Hepatocyte (in vitro differentiated cells): ENCODE measurements around the gene SERPINE1. TPM values are rescaled to one million over a fixed set of nuclear protein-coding genes. Genes with fewer than 3 reads are reported as not detected.

Experiments used
- DNase-seq: peaks from one replicate; pipeline ENCODE4 v3.0.0-alpha.2; 2016; ENCODE audit warnings: low spot score
- H2AFZ ChIP-seq: fragments of 200-600 bp; sonication (generic); 2 replicates; pipeline ENCODE4 v1.6.0; 2016; ENCODE audit warnings: antibody characterized with exemption, mild to moderate bottlenecking
- H3K27ac ChIP-seq: fragments of 200-600 bp; sonication (generic); 2 replicates; pipeline ENCODE4 v1.5.1; 2016; ENCODE audit warnings: mild to moderate bottlenecking
- H3K27me3 ChIP-seq: fragments of 200-600 bp; sonication (generic); 2 replicates; pipeline ENCODE4 v1.6.1; 2016
- H3K36me3 ChIP-seq: fragments of 200-600 bp; sonication (generic); replicated peaks from 2 replicates; pipeline ENCODE4 v1.5.1; 2016; ENCODE audit warnings: low read depth; ENCODE audit not compliant: insufficient read depth
- H3K4me1 ChIP-seq: fragments of 200-600 bp; sonication (generic); 2 replicates; pipeline ENCODE4 v1.5.1; 2016; ENCODE audit warnings: mild to moderate bottlenecking, moderate library complexity; ENCODE audit not compliant: insufficient read depth
- H3K4me2 ChIP-seq: fragments of 200-600 bp; sonication (generic); 2 replicates; pipeline ENCODE4 v1.6.0; 2016
- H3K4me3 ChIP-seq: fragments of 200-600 bp; sonication (generic); 2 replicates; pipeline ENCODE4 v1.5.1; 2016; ENCODE audit warnings: mild to moderate bottlenecking
- H3K79me2 ChIP-seq: fragments of 200-600 bp; sonication (generic); 2 replicates; pipeline ENCODE4 v1.6.0; 2017; ENCODE audit warnings: mild to moderate bottlenecking
- H3K9me2 ChIP-seq: fragments of 200-600 bp; sonication (generic); replicated peaks from 2 replicates; pipeline ENCODE4 v1.6.0; 2017; ENCODE audit warnings: mild to moderate bottlenecking; ENCODE audit not compliant: insufficient read depth
- H3K9me3 ChIP-seq: fragments of 200-600 bp; sonication (generic); 2 replicates; pipeline ENCODE4 v1.5.1; 2016; ENCODE audit warnings: low read depth, mild to moderate bottlenecking
- H4K20me1 ChIP-seq: fragments of 200-600 bp; sonication (generic); 2 replicates; pipeline ENCODE4 v1.6.0; 2016; ENCODE audit warnings: mild to moderate bottlenecking; ENCODE audit not compliant: insufficient read depth, poor library complexity, severe bottlenecking
- EZH2 ChIP-seq: fragments of 200-600 bp; sonication (generic); IDR thresholded peaks from 2 replicates; pipeline ENCODE4 v1.6.1; 2016; ENCODE audit warnings: antibody characterized with exemption, mild to moderate bottlenecking, borderline replicate concordance
- EZH2phosphoT487 ChIP-seq: fragments of 200-600 bp; sonication (generic); IDR thresholded peaks from one replicate; pipeline ENCODE4 v1.6.1; 2018; ENCODE audit warnings: antibody characterized with exemption, mild to moderate bottlenecking, low read depth, moderate library complexity; ENCODE audit not compliant: unreplicated experiment, severe bottlenecking
- WGBS: methylation state at CpG from one replicate; pipeline ENCODE4 v1.1.6; 2016; ENCODE audit warnings: low lambda C conversion rate; ENCODE audit errors: missing lambda C conversion rate; 5-methylcytosine and 5-hydroxymethylcytosine counted together
- microRNA-seq: library from miRNA; unstranded; fragments of <30 nt; microRNA quantifications from one replicate; pipeline ENCODE4, GENCODE V29; 2017
- polyA plus RNA-seq: library from polyadenylated mRNA; unstranded; fragments of >200 nt; fragmentation: Nextera tagmentation; extraction: Ambion mirVana; gene quantifications from 2 replicates; pipeline ENCODE4 v1.2.1, GENCODE V29; 2016
- small RNA-seq: library from RNA; depleted of rRNA; stranded (forward); fragments of <200 nt; gene quantifications from one replicate; pipeline ENCODE3, GENCODE V24; 2014
- total RNA-seq: library from RNA; depleted of rRNA; stranded (reverse); fragments of >200 nt; gene quantifications from 2 replicates; pipeline ENCODE4 v1.2.3, GENCODE V29; 2014
- TF ChIP-seq, protein P1 (sequence below): fragments of 200-600 bp; sonication (generic); IDR thresholded peaks from 2 replicates; pipeline ENCODE4 v1.5.1; 2016; ENCODE audit warnings: antibody characterized with exemption, mild to moderate bottlenecking; ENCODE audit not compliant: poor library complexity

SERPINE1 gene
- total and polyA plus RNA-seq, 2 experiments from 2014 or later = 98.2 to 185 TPM

DNA sequence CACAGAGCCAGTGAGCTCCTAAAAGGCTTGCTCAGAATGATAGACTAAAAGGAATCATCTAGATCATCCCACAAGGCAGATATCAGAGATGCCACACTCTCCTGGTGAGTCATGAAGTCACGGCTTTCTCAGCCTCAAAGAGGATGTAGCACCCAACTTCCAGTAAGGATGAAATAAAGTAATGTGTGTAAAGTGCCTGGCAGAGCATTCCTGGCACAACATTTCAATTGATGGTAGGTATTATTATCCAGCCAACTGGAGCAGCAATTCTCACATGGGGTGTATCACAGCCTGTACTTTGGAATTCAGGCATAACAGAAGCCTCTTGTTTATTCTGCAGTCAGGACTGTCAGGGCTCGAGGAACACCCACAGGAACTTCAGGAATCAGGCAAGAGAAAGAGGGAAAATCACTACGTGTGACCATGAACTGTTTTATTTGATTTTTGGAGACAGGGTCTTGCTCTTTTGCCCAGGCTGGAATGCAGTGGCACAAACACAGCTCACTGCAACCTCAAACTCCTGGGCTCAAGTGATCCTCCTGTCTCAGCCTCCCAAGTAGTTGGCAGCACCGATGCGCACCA is 58.4 kb downstream of the SERPINE1 start:
- no peak overlapping the region for H3K27ac ChIP-seq
- H3K9me3 ChIP-seq = no peaks in the 10 kb centered on the region
- no peak overlapping the region for H3K4me3 ChIP-seq
- no peaks in the 10 kb centered on the region for H4K20me1 ChIP-seq
- WGBS = 57% methylated on average over 5 of the region's 5 CpGs
- no peak overlapping the region for H3K4me2 ChIP-seq
- H3K27me3 ChIP-seq = peaks cover 18% of the 10 kb centered on the region
- no peaks in the 10 kb centered on the region for H3K36me3 ChIP-seq
- no peak overlapping the region for H2AFZ ChIP-seq
- DNase-seq = peak; percentile 32
- no peaks in the 10 kb centered on the region for H3K4me1 ChIP-seq
- no peaks in the 10 kb centered on the region for H3K9me2 ChIP-seq
- TF ChIP-seq EZH2phosphoT487 (no peak), EZH2 (no peak)
- TF ChIP-seq, protein P1, sequence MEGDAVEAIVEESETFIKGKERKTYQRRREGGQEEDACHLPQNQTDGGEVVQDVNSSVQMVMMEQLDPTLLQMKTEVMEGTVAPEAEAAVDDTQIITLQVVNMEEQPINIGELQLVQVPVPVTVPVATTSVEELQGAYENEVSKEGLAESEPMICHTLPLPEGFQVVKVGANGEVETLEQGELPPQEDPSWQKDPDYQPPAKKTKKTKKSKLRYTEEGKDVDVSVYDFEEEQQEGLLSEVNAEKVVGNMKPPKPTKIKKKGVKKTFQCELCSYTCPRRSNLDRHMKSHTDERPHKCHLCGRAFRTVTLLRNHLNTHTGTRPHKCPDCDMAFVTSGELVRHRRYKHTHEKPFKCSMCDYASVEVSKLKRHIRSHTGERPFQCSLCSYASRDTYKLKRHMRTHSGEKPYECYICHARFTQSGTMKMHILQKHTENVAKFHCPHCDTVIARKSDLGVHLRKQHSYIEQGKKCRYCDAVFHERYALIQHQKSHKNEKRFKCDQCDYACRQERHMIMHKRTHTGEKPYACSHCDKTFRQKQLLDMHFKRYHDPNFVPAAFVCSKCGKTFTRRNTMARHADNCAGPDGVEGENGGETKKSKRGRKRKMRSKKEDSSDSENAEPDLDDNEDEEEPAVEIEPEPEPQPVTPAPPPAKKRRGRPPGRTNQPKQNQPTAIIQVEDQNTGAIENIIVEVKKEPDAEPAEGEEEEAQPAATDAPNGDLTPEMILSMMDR = no peak
- no peaks in the 10 kb centered on the region for H3K79me2 ChIP-seq

DNA sequence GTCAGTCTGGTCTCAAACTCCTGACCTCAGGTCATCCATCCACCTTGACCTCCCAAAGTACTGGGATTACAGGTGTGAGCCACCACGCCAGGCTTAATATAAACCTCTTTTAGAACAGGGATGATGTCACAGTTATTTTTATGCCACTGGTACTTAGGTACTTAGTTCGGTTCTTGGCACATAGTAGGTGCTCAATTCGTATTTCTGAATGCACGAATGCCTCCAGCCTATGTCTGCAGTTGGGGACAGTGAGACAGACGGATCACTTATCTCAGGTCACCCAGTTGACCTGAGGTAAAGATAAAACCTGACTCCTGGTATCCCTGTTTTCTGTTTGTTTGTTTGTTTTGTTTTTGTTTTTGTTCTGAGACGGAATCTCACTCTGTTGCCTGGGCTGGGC is 59.3 kb downstream of the SERPINE1 start:
- Histone ChIP-seq H3K9me3 (no peaks in the 10 kb centered on the region), H3K4me3 (no peak overlapping the region), H3K36me3 (no peaks in the 10 kb centered on the region), H3K27me3 (peaks cover 10% of the 10 kb centered on the region), H3K27ac (no peak overlapping the region), H3K79me2 (no peaks in the 10 kb centered on the region), H3K4me2 (no peak overlapping the region), H2AFZ (no peak overlapping the region), H3K9me2 (no peaks in the 10 kb centered on the region), H4K20me1 (no peaks in the 10 kb centered on the region), H3K4me1 (no peaks in the 10 kb centered on the region)
- DNase-seq = no peak
- TF ChIP-seq EZH2 = no peak
- no peak for TF ChIP-seq EZH2phosphoT487
- TF ChIP-seq, protein P1 = no peak
- WGBS = 78% methylated on average over 6 of the region's 6 CpGs

DNA sequence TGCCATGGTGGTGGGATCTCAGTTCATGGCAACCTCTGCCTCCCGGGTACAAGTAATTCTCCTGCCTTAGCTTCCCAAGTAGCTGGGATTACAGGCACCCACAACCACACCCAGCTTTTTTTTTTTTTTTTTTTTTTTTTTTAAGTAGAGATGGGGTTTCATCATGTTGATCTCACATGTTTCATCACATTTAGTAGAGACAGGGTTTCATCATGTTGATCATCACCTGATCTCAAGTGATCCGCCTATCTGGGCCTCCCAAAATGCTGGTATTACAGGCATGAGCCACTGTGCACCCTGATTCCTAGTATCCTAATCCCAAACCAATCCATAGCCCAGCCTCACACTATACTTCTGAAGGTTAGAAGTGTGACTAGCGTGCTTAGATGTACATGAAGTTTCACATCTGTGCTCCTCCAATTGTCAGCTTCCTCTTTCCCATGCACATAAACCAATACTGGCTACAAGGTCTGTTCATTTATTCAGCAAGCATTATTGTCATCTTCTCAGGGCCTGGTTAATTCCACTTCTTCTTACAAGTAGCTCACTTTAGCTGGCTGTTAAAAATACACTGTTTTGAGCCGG is 60.0 kb downstream of the SERPINE1 start:
- WGBS = 91% methylated on average over 3 of the region's 4 CpGs

More for the DNA sequence above, 60.0 kb downstream of the SERPINE1 start:
- H3K79me2 ChIP-seq = no peaks in the 10 kb centered on the region
- no peak overlapping the region for H3K4me3 ChIP-seq
- H4K20me1 ChIP-seq = no peaks in the 10 kb centered on the region
- DNase-seq = no peak
- no peak overlapping the region for H3K27ac ChIP-seq
- H2AFZ ChIP-seq = no peak overlapping the region
- no peaks in the 10 kb centered on the region for H3K36me3 ChIP-seq
- TF ChIP-seq EZH2 (no peak), EZH2phosphoT487 (no peak)
- TF ChIP-seq, protein P1 = no peak
- H3K4me2 ChIP-seq = no peak overlapping the region
- H3K27me3 ChIP-seq = peaks cover 4% of the 10 kb centered on the region
- H3K9me3 ChIP-seq = no peaks in the 10 kb centered on the region
- peaks cover under 1% of the 10 kb centered on the region for H3K4me1 ChIP-seq
- H3K9me2 ChIP-seq = no peaks in the 10 kb centered on the region

Small RNA genes within 50 kb of the gene (microRNA-seq; reads per million reads assigned to microRNA genes)
- not detected for gene MIR4653

Small RNA genes within 50 kb of the gene (small RNA-seq; reads per million reads assigned to genes)
- gene MIR4653 = not detected

Other genes starting within 250 kb of the SERPINE1 start
- gene UFSP1, start 237.4 kb upstream of the SERPINE1 start, total RNA-seq = 3.9 TPM in 2 replicates
- gene UFSP1, start 237.4 kb upstream of the SERPINE1 start, polyA plus RNA-seq = 4.2 and 4.3 TPM in 2 replicates
- gene ACHE, start 231.2 kb upstream of the SERPINE1 start, total RNA-seq = 3.2 and 4.6 TPM in 2 replicates
- 16.3 and 18.3 TPM in 2 replicates for gene ACHE, start 231.2 kb upstream of the SERPINE1 start, polyA plus RNA-seq
- 1.9 and 4.9 TPM in 2 replicates for gene MUC3A, start 177.6 kb upstream of the SERPINE1 start, total RNA-seq
- gene MUC3A, start 177.6 kb upstream of the SERPINE1 start, polyA plus RNA-seq = 9.4 and 10.6 TPM in 2 replicates
- 4.0 and 8.5 TPM in 2 replicates for gene MUC12, start 157.5 kb upstream of the SERPINE1 start, total RNA-seq
- gene MUC12, start 157.5 kb upstream of the SERPINE1 start, polyA plus RNA-seq = 7.3 and 9.2 TPM in 2 replicates
- gene MUC17, start 107.0 kb upstream of the SERPINE1 start, total RNA-seq = 8.7 and 18.3 TPM in 2 replicates
- 2.9 and 5.5 TPM in 2 replicates for gene MUC17, start 107.0 kb upstream of the SERPINE1 start, polyA plus RNA-seq
- 10.0 and 13.1 TPM in 2 replicates for gene TRIM56, start 41.6 kb upstream of the SERPINE1 start, total RNA-seq
- 25.7 and 27.2 TPM in 2 replicates for gene TRIM56, start 41.6 kb upstream of the SERPINE1 start, polyA plus RNA-seq
- gene AP1S1, start 27.4 kb downstream of the SERPINE1 start, total RNA-seq = 85.8 and 118 TPM in 2 replicates
- 31.1 and 32.0 TPM in 2 replicates for gene AP1S1, start 27.4 kb downstream of the SERPINE1 start, polyA plus RNA-seq
- 0.30 and 0.32 TPM in 2 replicates for gene VGF, start 38.5 kb downstream of the SERPINE1 start, total RNA-seq
- gene VGF, start 38.5 kb downstream of the SERPINE1 start, polyA plus RNA-seq = 0.19 and 0.80 TPM in 2 replicates
- not detected in 2 replicates for gene NAT16, start 53.2 kb downstream of the SERPINE1 start, total RNA-seq
- gene NAT16, start 53.2 kb downstream of the SERPINE1 start, polyA plus RNA-seq = not detected in 2 replicates
- 6.3 and 8.4 TPM in 2 replicates for gene MOGAT3, start 73.9 kb downstream of the SERPINE1 start, total RNA-seq
- 10.5 and 14.0 TPM in 2 replicates for gene MOGAT3, start 73.9 kb downstream of the SERPINE1 start, polyA plus RNA-seq
- 29.5 and 37.6 TPM in 2 replicates for gene PLOD3, start 90.5 kb downstream of the SERPINE1 start, total RNA-seq
- gene PLOD3, start 90.5 kb downstream of the SERPINE1 start, polyA plus RNA-seq = 127 and 129 TPM in 2 replicates
- gene ZNHIT1, start 91.1 kb downstream of the SERPINE1 start, total RNA-seq = 105 and 110 TPM in 2 replicates
- 117 and 145 TPM in 2 replicates for gene ZNHIT1, start 91.1 kb downstream of the SERPINE1 start, polyA plus RNA-seq
- 11.4 and 14.3 TPM in 2 replicates for gene CLDN15, start 110.7 kb downstream of the SERPINE1 start, total RNA-seq
- 25.7 and 38.8 TPM in 2 replicates for gene CLDN15, start 110.7 kb downstream of the SERPINE1 start, polyA plus RNA-seq
- 131 and 150 TPM in 2 replicates for gene FIS1, start 118.0 kb downstream of the SERPINE1 start, total RNA-seq
- 193 and 238 TPM in 2 replicates for gene FIS1, start 118.0 kb downstream of the SERPINE1 start, polyA plus RNA-seq
- gene IFT22, start 194.7 kb downstream of the SERPINE1 start, total RNA-seq = 24.2 and 30.5 TPM in 2 replicates
- gene IFT22, start 194.7 kb downstream of the SERPINE1 start, polyA plus RNA-seq = 29.8 and 42.2 TPM in 2 replicates
- 9.4 and 11.6 TPM in 2 replicates for gene COL26A1, start 235.8 kb downstream of the SERPINE1 start, total RNA-seq
- 10.8 and 19.1 TPM in 2 replicates for gene COL26A1, start 235.8 kb downstream of the SERPINE1 start, polyA plus RNA-seq